HG02763 (cell line): ENCODE results near the gene TRIM36.

ENCODE experiments used
- ATAC-seq: cut with Tn5 transposase; IDR thresholded peaks from one replicate; pipeline ENCODE4 v1.9.1; 2021; ENCODE audit warnings: mild to moderate bottlenecking, moderate library complexity; ENCODE audit not compliant: unreplicated experiment

Gene TRIM36

DNA sequence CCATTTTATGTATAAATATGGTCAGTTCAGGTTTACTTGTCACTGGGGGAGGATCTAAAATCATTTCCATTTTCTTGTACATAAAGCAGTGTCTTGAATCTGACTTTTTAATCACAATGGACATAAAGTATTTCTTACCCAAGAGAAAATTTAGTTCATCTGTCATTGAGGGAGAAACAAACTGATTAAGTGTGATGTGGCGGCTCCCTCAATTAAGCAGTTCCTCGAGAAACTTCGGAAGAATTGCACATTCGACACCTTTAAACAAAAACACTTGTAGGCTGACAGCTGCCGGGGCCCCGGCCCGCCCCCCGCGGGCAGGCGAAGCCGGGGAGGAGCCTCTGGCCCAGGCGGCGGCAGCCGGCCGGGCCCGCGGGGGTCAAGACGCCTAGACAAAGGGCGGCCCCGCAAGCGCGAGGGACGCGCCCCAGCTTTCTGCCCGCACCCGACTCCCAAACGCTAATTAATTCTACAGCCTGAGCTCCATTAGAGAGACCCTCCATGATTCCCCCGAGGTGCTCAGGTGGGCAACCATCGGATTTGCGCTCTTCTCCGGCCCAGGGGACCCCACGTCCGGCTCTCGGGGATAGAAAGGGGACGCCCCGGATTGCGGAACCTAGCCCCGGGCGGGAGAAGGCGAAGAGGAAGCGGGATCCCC, 750 bp downstream of the TRIM36 start:
- ATAC-seq = peak; percentile 12

DNA sequence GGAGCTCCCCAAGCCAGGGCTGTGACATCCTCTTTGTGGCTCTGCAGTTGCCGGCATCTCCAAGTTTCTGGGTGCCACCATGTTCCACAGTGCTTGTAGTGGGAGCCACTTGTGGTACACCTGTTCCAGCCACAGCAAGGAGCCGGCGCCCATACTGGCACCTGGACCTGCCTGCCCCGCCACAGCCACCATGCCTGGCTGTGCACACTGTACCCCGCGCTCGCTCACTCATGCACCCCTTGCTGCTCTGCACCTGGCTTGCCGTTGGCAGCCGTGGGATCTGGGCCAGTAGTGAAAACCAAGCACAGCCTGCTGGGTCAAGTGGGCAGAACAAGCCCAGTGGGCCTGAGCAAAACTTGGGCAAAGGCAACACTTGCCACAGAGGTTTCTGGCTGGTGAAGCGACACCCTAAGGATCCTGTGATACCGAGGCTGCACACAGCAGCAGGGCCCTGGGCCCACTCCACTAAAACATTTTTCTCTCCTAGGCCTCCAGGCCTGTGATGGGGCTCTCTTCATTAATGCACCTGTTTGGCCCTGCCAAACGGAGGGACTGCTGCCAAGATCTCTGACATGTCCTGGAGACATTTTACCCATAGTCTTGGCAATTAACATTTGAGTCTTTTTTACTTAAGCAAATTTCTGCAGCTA, 2.8 kb downstream of the TRIM36 start:
- ATAC-seq = no peak

DNA sequence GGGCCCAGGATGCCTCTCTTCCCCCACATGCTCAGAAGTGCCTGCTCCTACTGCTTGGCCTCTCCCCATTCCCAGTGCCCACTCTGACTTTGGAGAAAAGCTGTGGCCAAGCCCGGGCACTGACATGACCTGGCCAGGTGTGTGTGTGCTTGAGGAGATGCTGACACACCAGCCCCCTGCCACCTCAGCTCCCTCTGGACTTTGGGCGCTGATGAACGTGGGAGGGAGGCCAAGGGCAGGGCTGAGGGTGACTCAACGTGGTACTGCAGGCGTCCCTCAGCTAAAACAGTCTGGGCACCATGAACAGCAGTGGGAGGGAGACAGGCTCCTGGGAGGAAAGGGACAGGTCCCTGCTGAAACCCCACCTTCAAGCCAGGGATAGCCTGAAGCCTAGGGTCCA, 3.9 kb downstream of the TRIM36 start:
- no peak for ATAC-seq

DNA sequence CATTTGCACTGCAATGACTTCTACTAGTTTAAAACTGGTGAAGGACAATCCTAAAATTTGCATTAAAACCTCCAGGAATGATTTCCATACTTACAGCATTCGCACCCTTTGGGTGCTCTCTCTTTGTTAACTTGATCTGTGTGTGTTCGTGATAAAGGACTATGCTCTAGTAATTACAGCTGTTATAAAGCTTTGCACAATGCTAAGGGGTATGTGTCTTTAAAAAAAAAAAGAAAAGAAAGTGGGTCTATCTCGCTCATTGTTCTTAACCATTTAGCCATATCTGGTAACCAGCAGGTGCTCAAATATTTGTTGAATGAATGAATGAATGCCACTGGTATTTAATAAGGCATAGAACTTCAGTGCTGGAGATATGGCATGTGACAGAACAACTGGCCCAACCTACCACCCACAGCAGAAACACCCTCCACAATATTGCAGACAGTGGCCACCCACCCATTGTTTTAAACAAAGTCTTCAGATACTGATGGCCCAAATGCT, 8.7 kb downstream of the TRIM36 start:
- ATAC-seq = no peak

DNA sequence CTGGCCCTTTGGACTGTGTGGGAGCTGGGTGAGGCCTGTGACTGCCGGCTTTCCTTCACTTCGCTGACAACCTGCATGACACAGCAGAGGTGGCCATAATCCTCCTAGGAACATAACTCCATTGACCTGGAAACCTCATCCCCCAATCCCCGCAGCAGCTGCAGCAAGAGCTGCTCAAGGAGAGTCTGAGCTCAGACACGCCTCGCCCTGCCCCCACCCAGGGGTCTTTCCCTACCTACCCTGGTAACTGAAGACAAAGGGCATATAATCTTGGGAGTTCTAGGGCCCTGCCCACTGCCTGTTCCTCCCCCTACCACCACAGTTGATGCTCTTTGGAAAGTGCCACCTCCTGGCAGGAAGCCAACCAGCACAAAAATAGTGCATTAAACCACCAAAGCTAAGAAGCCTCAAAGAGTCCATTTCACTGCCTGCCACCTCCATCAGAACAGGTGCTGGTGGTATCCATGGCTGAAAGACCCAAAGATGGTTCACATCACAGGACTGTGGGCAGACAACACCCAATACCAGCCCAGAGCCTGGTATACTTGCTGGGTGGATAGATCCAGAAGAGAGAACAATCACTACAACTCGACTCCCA, 18.4 kb downstream of the TRIM36 start:
- no peak for ATAC-seq

DNA sequence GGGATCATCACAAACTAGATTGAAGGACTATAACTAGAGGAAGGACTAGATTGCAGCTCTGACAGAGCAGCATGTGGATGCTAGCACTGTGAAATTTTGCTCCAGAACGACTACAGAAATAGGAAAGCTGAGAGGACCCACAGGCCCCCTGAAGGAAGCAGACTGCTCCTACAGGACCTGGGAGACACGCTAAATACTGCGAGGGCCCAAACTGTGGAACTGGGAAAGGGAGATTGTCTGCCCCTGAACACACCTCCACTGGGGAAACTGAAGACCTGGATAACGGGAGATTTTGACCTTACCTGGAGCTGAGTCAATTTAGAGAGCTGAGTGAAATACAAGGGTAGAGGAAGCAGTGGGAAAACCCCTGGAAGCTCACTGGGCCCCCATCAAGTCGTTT, 19.2 kb downstream of the TRIM36 start:
- ATAC-seq = no peak

DNA sequence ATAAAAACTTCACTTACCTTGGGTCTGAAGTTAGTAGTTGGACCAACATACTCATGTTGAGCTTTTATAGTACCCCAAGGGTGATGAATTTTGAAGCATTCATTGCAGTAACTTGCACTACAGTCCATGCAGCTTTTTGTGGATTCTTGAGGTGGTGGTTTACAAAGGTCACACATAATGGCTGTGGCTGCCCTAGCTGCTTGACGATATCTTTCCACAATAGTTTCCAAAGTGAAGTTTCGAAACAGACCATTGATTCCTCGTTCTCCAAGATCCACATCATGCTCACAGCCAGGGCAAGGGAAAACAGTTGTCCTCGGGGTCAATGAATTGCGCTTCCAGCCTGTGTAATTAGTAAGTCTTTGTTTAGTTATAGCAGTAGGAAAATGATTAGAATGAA, 22.7 kb downstream of the TRIM36 start:
- ATAC-seq = no peak

DNA sequence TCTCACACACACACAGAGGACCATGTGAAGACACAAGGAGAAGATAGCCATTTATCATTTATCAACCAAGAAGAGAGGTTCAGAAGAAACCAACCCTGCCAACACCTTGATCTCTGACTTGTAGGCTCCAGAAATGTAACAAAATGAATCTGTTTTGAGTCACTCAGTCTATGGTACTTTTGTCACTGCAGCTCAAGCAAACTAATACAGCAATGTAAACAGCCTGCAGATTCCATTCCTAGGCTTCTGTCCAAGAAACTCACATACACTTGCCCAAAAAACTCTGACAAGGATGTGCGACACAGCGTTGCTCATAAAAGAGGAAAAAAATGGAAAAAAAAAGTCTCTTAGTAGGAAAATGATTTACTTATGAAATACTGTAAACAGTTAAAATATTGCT, 33.4 kb downstream of the TRIM36 start:
- ATAC-seq = no peak

DNA sequence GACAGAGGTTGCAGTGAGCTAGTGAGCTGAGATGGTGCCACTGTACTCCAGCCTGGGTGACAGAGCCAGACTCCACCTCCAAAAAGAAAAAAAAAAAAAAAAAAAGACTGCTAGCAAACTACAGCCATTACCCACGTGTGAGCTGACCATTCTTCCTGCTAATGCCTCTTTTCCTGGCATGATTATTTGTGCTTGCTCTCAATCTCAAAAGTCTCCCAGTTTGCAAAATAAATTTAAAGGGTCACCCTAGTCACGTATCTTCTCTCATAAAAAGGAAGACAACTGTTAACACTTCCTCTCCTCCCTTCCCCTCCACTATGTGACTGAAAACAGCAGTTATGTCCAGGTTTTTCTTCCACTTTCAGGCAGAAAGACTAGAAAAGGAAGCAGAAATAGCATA, 37.2 kb downstream of the TRIM36 start:
- ATAC-seq = no peak

DNA sequence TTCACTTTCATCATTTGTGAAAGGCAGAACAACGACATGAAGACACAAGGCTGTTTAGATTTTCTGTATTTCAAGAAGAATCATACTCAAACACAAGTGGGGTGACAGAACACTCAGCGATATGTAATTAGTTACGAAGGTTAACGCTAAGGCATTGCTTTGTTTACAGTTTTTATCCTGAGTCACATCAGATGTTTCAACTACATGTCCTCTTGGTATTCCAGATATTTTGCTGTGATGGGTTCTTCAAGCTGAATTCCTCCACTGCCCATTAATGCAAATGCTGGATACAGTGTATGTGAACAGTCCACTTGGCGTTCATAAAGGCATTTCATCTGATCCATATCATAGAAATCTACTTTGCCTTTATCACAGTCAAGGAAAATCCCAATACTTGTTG, 43.4 kb downstream of the TRIM36 start:
- no peak for ATAC-seq

DNA sequence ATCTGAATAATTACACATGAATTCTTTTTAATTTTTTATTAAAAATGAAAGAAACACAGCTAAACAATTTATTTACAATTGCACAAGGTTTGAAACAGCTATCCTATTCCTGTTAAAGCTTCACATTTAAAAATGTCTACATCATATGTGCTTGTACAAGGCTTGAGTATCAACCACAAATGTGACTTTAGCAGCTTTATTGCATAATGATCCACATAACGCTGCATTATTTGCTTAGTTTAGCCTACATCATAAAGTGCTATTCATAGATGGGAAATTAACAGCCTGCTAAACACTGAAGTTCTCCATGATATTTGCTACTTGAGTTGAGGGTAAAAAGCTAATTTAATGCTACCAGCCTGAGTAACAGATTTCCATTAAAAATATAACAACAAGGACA, 45.0 kb downstream of the TRIM36 start:
- ATAC-seq = no peak

DNA sequence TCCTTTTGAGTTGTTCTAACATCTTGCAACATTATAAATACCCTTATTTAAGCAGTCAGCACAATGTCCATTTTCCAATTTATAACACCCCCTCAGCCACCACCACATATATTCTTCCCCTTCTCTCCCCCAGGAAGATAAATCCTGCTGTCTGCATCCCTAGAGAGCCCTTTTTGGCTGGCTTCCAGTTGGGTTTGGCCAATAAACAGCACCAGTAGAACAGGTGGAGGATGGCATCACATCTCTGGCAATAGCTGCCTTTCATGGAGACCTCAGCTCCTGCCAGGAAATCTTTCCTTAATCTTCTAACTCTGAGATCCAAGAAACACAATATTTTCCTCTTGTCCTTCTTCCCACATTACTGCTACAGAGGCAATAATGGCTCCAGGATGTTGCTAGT, 53.7 kb downstream of the TRIM36 start:
- no peak for ATAC-seq

DNA sequence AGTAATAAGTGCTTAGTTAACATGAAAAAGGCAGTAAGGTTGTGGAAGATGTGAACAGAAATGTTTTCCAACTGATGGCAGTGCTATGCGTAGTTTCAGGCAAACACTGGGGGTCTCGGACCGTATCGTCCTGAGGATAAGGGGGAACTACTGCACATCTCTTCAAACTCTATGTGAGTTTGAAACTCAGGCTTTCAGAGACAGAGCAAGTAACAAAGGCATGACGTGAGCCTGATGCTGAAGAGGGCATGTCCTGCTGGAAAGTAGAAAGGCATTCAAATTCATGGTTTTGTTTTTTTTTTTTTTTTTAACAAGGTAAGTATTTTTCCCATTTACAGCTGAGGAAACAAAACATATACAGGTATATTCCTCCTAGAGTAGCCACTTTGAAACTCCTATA, 59.9 kb downstream of the TRIM36 start:
- ATAC-seq = no peak

DNA sequence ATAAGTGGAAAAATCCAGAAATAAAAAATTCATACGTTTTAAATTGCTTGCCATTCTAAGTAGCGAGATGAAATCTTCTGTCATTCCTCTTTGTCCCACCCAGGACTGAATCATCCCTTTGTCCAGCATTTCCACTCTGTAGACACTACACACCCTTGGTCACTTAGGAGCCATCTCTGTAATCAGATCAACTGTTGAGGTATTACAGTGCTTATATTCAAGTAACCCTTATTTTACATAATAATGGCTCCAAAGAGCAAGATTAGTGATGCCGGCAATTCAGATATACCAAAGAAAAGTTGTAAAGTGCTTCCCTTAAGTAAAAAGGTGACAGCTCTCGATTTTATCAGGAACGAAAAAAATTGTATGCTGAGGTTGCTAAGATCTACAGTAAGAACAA, 60.4 kb downstream of the TRIM36 start:
- ATAC-seq = no peak

DNA sequence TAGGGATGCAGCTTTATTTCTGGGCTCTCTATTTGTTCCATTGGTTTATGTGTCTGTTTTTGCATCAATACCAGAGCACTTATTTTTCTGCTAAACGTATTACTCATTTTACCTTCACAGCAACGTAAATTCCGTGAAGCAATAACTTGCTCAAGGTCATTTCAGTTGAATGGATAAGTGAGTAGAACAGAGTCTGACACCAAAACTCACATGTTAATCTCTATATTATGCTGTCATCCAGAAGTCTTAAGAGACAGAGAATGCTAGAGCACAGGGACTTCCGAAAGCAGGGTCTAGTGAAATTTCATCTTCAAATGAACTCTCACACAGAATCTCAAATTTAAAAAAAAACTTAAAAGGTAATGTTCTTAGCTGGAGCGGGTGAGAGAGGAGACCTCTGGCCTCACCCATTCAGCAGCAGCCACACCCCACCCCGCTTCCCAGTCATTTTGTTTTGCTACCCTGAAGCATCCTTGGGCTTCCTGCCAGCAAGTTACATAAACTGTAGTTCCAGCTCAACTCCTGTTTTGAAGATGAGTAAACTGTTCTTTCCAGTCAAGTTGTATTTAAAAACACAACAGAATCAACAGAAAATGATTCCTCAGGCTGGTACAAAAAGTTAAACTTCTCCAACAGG, 69.3 kb downstream of the TRIM36 start:
- ATAC-seq = no peak

DNA sequence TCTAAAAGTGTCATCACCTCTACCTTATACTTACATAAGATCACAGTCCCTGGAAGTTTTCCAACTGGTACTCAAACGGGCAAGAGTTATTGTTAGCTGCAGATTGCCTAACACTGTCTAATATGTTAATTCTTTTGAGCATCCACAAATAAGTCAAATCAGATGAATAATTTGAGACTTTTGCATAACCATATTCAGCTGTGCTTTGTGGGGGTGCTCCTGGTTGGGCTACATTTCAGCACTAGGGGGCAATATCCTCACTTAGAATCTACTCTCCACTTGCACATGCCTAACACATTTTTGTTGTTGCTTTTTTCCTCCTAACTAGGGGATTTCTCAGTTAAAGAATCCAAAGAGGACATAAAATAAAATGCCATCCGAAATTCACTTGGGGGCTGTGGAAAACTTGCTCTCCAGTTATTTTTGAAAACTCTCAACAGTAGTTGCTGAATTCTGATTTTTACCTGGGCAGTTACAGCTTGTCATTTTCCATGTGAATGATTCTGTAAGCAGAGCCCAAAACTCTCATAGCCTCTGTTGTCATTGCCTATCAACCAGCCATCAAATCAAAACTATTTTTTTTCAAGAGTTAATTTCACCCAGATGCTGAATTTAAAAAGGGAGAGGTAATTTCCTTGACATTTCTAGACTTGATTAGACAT, 71.5 kb downstream of the TRIM36 start:
- peak; percentile 77 for ATAC-seq

DNA sequence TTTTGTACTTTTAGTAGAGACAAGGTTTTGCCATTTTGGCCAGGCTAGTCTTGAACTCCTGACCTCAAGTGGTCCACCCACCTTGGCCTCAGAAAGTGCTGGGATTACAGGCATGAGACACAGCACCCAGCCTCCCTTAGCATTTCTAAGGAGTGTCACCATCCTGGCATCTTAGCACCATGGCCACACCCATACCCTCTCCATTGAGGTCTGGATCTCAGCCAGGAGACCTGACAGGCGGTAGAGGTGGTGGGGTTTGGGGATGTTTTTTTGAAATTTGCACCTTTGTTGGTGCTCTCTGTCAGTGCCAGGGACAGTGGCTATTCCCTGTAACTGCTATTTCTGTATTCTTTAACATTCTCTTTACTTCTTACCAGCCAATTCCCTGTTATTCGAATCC, 72.5 kb downstream of the TRIM36 start:
- no peak for ATAC-seq

DNA sequence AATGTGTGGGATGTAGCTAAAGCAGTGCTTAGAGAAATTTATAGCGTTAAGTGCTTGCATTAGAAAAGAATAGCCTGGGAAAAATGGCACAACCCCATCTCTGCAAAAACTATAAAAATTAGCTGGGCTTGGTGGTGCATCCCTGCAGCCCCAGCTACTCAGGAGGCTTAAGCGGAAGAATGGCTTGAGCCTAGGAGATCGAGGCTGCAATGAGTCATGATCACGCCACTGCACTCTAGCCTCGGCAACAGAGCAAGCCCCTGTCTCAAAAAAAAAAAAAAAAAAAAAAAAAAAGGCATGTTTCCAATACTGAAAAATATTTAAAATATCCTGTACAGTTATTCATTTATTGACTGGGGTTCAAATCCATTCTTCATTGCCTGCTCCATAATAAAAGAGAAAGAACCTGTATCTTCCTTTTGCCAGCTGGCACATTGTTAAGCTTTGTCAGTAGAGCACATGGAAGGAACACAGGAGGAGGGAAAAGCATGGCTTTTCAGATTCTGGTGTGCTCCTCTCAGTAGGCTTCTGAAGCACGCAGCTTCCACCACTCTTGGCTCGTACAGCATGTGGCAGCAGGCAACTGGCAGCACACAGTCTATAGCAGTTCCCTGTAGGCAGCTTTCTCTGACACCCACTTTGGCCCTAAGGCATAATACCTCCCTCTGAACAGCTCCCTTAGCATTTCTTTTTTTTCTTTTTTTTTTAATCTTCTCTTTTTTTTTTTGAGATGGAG, 73.5 kb downstream of the TRIM36 start:
- no peak for ATAC-seq

DNA sequence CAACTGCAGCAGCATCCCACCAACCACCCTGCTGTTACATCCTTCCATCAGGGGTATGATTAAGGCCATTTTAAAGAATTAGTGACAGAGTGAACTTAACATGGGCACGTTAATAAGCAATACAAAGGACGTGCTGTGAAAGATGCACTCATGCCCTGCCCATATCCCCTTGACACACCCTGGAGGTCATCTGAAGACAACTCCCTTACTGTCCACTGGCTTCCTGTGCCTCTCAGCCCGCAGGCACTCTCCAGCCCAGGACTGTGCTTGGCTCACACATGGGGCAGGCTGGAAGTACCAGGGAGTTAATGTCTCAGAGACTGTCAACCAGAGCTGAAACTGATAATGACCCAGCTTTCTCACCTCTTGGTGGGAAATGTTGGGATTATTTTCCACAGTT, 81.8 kb downstream of the TRIM36 start:
- no peak for ATAC-seq

DNA sequence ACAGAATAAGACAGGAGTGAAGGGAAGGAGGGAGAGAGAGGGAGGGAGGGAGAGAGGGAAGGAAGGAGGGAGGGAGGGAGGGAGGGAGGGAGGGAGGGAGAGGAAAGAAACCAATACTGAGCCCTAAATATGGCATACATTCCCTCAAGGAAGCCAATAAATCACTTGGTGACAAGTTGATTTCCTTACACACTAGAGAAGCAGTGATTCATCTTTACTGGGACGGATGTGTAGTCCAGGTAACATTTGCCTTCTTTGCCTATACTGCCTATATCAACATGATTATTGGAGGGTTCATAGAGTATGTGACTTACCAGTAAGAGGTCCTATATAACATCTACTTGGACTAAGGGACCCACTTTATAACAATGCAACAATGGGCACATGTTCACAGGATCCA, 83.2 kb downstream of the TRIM36 start:
- ATAC-seq = no peak
